Tibial artery (tissue), 4 donors: ENCODE data around the gene GALNTL6.
"Not testable (repeated sequence)": the region's sequence is repeated elsewhere in the genome, so short reads cannot be mapped to it uniquely, and the experiment has no call there.

Experiments used
- DNase-seq, 2 donors: peaks; one replicate each; pipeline ENCODE4 v3.0.0-alpha.2; 2019
- H3K27ac ChIP-seq, 2 donors: fragments of 200-600 bp; sonication (generic) in 1 of 2; 1 replicate in 1 of 2; 2 replicates in 1 of 2; pipeline ENCODE4 v1.5.1; 2018 to 2019; ENCODE audit warnings: mild to moderate bottlenecking in 1 of 2
- H3K27me3 ChIP-seq, 2 donors: fragments of 200-600 bp; sonication (generic) in 1 of 2; one replicate each; pipeline versions ENCODE4 v1.5.1 to v1.6.0; 2016 to 2019
- H3K36me3 ChIP-seq, 3 donors: fragments of 200-600 bp; sonication (generic) in 2 of 3; one replicate each; pipeline ENCODE4 v1.5.1; 2016 to 2019; ENCODE audit warnings: mild to moderate bottlenecking in 2 of 3
- H3K4me1 ChIP-seq, 4 donors: fragments of 200-600 bp; sonication (generic) in 2 of 4; 1 replicate in 3 of 4; 2 replicates in 1 of 4; pipeline ENCODE4 v1.5.1; 2016 to 2019
- H3K4me3 ChIP-seq, 2 donors: fragments of 200-600 bp; sonication (generic) in 1 of 2; 1 replicate in 1 of 2; 2 replicates in 1 of 2; pipeline ENCODE4 v1.5.1; 2018 to 2019; ENCODE audit warnings: mild to moderate bottlenecking in 2 of 2
- H3K9me3 ChIP-seq, 3 donors: fragments of 200-600 bp; sonication (generic) in 1 of 3; one replicate each; pipeline ENCODE4 v1.5.1; 2016 to 2019
- intact Hi-C: fragments of 100-400 bp; cut with DNase I; formaldehyde crosslinking; loops from one replicate; pipeline ENCODE4 v1.15.0; 2023; ENCODE audit warnings: low total_unique reads
- TF ChIP-seq, protein P1 (sequence below), 2 experiments: fragments of 200-600 bp in 1 of 2; fragments of 450-650 bp in 1 of 2; IDR thresholded peaks; one replicate each; pipeline ENCODE4 v1.5.1; 2017 to 2019; ENCODE audit warnings: antibody characterized with exemption in 2 of 2, mild to moderate bottlenecking in 1 of 2, moderate library complexity in 1 of 2

Gene GALNTL6

GRCh38 chr4:172876394-172876793 is 1063.2 kb downstream of the GALNTL6 start:
- TF ChIP-seq, protein P1, sequence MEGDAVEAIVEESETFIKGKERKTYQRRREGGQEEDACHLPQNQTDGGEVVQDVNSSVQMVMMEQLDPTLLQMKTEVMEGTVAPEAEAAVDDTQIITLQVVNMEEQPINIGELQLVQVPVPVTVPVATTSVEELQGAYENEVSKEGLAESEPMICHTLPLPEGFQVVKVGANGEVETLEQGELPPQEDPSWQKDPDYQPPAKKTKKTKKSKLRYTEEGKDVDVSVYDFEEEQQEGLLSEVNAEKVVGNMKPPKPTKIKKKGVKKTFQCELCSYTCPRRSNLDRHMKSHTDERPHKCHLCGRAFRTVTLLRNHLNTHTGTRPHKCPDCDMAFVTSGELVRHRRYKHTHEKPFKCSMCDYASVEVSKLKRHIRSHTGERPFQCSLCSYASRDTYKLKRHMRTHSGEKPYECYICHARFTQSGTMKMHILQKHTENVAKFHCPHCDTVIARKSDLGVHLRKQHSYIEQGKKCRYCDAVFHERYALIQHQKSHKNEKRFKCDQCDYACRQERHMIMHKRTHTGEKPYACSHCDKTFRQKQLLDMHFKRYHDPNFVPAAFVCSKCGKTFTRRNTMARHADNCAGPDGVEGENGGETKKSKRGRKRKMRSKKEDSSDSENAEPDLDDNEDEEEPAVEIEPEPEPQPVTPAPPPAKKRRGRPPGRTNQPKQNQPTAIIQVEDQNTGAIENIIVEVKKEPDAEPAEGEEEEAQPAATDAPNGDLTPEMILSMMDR (IDR thresholded peaks at IDR 0.05), result no peak
- intact Hi-C loops, result no loop called here
- no peak for DNase-seq
- H3K27me3 ChIP-seq, result no peaks in the 10 kb centered on the region
- no peaks in the 10 kb centered on the region for H3K36me3 ChIP-seq
- H3K4me3 ChIP-seq, result no peak overlapping the region
- H3K9me3 ChIP-seq, result no peaks in the 10 kb centered on the region
- no peak overlapping the region for H3K27ac ChIP-seq
- H3K4me1 ChIP-seq, result no peaks in the 10 kb centered on the region

DNA sequence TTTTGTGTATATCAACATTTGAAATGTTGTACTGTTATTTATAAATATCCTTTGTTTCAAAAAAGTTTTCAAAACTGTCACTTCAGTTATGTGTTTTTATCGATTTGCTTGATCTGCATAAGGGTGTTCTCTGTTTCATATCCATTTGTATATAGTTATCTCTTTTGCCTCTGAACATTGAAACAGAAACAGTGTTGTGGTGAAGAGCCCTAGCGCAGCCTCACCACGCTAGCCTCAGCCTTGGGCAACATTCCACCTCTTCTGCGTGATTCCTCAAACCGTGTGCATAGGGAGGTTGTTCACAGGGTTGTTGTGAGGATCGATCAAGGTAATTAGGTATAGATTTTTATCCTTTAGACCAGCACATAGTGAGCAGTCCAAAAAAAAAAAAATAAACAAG is 1068.4 kb downstream of the GALNTL6 start:
- no peaks in the 10 kb centered on the region for H3K4me1 ChIP-seq
- DNase-seq, result no peak
- intact Hi-C loops, result no loop called here
- no peak overlapping the region for H3K27ac ChIP-seq
- H3K4me3 ChIP-seq, result no peak overlapping the region
- H3K9me3 ChIP-seq, result no peaks in the 10 kb centered on the region
- TF ChIP-seq, protein P1 (IDR thresholded peaks at IDR 0.05), result no peak
- no peaks in the 10 kb centered on the region for H3K36me3 ChIP-seq
- no peaks in the 10 kb centered on the region for H3K27me3 ChIP-seq

GRCh38 chr4:172887358-172887757 is 1074.2 kb downstream of the GALNTL6 start:
- H3K36me3 ChIP-seq, H3K4me3 ChIP-seq, intact Hi-C loops, H3K9me3 ChIP-seq, DNase-seq, H3K4me1 ChIP-seq, H3K27ac ChIP-seq, H3K27me3 ChIP-seq: not testable (repeated sequence)

DNA sequence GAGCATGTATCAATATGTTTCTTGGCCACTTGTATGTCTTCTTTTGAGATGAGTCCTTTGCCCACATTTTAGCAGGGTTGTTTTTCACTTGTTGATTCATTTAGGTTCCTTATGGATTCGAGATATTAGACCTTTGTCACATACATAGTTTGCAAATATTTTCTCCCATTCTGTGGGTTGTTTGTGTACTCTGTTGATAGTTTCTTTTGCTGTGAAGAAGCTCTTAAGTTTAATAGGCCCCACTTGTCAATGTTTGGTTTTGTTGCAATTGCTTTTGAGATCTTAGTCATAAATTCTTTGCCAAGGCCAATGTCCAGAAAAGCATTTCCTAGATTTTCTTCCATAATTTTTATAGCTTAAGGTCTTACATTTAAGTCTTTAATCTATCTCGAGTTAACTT is 1074.8 kb downstream of the GALNTL6 start:
- TF ChIP-seq, protein P1 (IDR thresholded peaks at IDR 0.05), result no peak

GRCh38 chr4:172892300-172892699 is 1079.1 kb downstream of the GALNTL6 start:
- Histone ChIP-seq H3K27me3 (no peaks in the 10 kb centered on the region), H3K27ac (no peak overlapping the region), H3K9me3 (peaks cover 0 to 17% (median 15%) of the 10 kb centered on the region in 3 donors), H3K4me3 (no peak overlapping the region), H3K4me1 (no peaks in the 10 kb centered on the region), H3K36me3 (no peaks in the 10 kb centered on the region)
- TF ChIP-seq, protein P1 (IDR thresholded peaks at IDR 0.05), result no peak
- intact Hi-C loops, result no loop called here
- no peak for DNase-seq

More for the DNA sequence above, 1074.8 kb downstream of the GALNTL6 start:
- H3K27ac ChIP-seq, result no peak overlapping the region
- no peaks in the 10 kb centered on the region for H3K36me3 ChIP-seq
- H3K4me3 ChIP-seq, result no peak overlapping the region
- peaks cover 0 to 4% (median 0%) of the 10 kb centered on the region in 3 donors for H3K9me3 ChIP-seq
- DNase-seq, result no peak
- no peaks in the 10 kb centered on the region for H3K4me1 ChIP-seq
- intact Hi-C loops, result no loop called here
- H3K27me3 ChIP-seq, result no peaks in the 10 kb centered on the region

DNA sequence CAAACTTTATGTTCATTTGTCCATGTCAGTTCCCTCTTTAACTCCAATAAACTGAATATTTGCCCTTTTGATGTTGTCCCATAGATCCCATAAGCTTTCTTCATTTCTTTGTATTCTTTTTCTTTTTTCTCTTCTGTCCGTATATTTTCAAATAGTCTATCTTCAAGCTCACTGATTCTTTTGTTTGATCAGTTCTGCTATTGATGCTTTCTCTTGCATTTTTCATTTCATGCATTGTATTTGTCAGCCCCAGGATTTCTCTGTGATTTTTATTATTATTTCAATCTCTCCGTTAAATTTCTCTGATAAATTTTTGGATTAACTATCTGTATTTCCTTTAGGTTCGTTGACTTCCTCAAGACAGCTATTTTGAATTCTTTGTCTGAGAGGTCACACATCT is 1082.5 kb downstream of the GALNTL6 start:
- H3K4me3 ChIP-seq, result no peak overlapping the region
- DNase-seq, result no peak
- TF ChIP-seq, protein P1 (IDR thresholded peaks at IDR 0.05), result no peak
- H3K27ac ChIP-seq, result no peak overlapping the region
- H3K36me3 ChIP-seq, result no peaks in the 10 kb centered on the region
- intact Hi-C loops, result no loop called here
- no peaks in the 10 kb centered on the region for H3K4me1 ChIP-seq
- no peaks in the 10 kb centered on the region for H3K27me3 ChIP-seq
- H3K9me3 ChIP-seq, result peaks cover 0 to 17% (median 15%) of the 10 kb centered on the region in 3 donors
